ENCODE data around the gene WDR20.

DNA sequence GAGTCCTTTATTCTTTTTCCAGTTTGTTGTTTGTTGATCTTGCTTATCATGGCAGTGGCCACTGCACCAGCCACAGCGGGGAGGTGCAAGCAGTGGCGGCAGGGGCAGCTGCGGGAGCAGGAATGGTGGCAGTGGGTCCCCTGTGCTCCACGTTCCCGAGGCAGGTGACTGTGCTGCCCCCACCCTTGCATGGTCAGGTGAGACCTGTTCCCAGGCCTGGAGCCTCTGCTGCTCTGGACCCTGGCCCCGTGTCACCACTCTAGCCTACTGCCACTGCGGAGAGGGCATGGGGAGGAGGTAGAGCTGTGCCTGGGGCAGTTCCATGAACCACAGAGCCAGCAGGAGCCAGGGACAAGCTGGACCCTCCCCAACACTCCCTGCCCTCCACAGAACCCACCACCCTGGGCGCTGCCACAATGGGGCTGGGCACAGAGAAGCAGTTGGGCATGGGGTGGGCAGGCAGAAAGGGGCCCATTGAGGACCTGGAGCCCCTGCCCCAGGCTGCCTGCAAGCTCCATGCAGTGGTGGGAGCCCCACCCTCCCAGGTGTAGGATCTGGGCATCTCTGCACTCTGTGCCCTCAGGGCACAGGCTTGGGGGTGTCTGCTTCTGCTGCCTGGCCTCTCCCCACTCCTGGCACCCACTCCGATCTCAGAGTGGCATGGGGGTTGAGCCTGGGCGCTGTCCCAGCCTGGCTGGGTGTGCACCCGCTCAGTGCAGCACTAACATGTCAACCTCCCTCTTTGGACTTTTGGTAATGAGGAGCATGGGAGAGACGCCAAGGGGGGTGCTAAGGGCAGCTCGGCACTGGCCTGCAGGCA is 23.1 kb upstream of the WDR20 start:
- TF ChIP-seq POLR2A (IDR thresholded peaks at IDR 0.05) (no peak), EP300 (IDR thresholded peaks at IDR 0.05) (no peak), POLR2AphosphoS5 (IDR thresholded peaks at IDR 0.05) (no peak)

Measured in suprapubic skin (tissue), 4 donors.